ENCODE data around the gene NAV2. TPM values are rescaled to one million over a fixed set of nuclear protein-coding genes. Genes with fewer than 3 reads are reported as not detected.

The NAV2 gene
- total RNA-seq, 1 donor from 2014 or later = 50.8 TPM

DNA sequence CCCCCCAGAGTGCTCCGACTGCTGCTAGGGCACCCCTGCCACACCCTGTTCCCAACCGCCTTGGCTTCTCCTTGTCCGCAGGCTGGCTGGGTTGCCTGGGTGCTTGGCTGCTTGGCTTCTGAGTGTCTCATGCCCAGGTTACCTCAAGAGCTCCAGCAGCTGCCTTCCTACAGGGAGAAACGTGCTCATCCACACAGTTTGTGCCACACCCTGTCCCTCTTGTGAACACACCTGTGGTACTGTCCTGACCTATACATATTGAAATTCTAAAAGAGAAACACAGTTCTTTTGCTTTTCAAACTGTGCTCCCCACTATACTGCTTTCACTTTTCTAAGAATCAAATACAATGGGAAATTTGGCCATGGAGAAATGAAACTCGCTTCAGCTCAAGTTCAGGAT is 256.2 kb downstream of the NAV2 start:
- intact Hi-C loops (cut with DNase I) = no loop called here

GRCh38 chr11:19970944-19971343 is 258.3 kb downstream of the NAV2 start:
- intact Hi-C loops (cut with DNase I) = no loop called here
- no peak for DNase-seq (ENCODE audit: low spot score)

More for the DNA sequence above, 256.2 kb downstream of the NAV2 start:
- DNase-seq (ENCODE audit: low spot score) = no peak

DNA sequence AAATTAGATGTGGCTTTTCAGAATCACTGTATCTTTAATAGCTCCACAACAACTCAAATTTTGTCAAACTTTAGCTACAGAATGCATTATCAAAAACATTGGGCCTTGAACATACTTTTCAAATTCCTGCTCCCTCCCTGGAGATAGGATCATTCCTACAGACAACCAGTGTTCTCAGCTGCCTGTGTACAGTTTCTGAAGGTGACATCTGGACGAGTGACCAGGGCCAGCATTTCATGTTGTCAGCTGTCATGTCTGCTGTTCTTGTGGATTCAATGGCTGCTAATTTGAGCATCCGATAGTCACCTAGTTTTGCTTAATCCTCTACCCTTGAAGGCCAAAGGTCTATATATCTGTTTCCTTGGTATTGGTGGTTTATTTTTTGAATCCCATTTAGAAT is 259.5 kb downstream of the NAV2 start:
- DNase-seq (ENCODE audit: low spot score) = no peak
- intact Hi-C loops (cut with DNase I) = no loop called here

GRCh38 chr11:19972651-19973050 is 260.0 kb downstream of the NAV2 start:
- DNase-seq (ENCODE audit: low spot score) = peak; percentile 19
- intact Hi-C loops (cut with DNase I) = no loop called here

- peak; percentile 1 for DNase-seq (ENCODE audit: low spot score)
- intact Hi-C loops (cut with DNase I) = no loop called here
Measured at GRCh38 chr11:19973136-19973635, 260.5 kb downstream of the NAV2 start.

DNA sequence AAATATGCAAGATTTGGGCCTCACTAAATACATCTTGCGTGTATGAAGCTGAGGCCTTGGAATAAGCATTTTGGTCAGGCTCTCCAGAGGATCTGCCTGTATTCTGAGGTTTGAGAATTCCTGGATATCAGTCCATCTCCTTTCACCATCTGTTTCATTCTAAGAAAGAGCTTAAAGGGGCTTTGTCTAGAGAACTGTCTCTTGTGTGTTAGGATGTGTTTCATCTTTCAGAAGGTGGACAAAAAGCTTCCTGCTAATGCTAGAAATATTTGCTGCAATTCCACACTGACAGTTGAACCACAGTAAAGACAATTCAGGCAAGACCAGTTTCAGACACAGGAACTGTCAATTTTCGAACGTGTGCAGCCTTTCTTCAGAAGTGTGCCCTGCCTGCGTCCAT is 262.2 kb downstream of the NAV2 start:
- no peak for DNase-seq (ENCODE audit: low spot score)
- intact Hi-C loops (cut with DNase I) = no loop called here

GRCh38 chr11:19975414-19975990 is 262.9 kb downstream of the NAV2 start:
- intact Hi-C loops (cut with DNase I) = no loop called here
- DNase-seq (ENCODE audit: low spot score) = no peak

GRCh38 chr11:19976281-19976941 is 263.8 kb downstream of the NAV2 start:
- intact Hi-C loops (cut with DNase I) = no loop called here
- DNase-seq (ENCODE audit: low spot score) = peak; percentile 24

GRCh38 chr11:19977941-19978340 is 265.3 kb downstream of the NAV2 start:
- DNase-seq (ENCODE audit: low spot score) = no peak
- intact Hi-C loops (cut with DNase I) = no loop called here

DNA sequence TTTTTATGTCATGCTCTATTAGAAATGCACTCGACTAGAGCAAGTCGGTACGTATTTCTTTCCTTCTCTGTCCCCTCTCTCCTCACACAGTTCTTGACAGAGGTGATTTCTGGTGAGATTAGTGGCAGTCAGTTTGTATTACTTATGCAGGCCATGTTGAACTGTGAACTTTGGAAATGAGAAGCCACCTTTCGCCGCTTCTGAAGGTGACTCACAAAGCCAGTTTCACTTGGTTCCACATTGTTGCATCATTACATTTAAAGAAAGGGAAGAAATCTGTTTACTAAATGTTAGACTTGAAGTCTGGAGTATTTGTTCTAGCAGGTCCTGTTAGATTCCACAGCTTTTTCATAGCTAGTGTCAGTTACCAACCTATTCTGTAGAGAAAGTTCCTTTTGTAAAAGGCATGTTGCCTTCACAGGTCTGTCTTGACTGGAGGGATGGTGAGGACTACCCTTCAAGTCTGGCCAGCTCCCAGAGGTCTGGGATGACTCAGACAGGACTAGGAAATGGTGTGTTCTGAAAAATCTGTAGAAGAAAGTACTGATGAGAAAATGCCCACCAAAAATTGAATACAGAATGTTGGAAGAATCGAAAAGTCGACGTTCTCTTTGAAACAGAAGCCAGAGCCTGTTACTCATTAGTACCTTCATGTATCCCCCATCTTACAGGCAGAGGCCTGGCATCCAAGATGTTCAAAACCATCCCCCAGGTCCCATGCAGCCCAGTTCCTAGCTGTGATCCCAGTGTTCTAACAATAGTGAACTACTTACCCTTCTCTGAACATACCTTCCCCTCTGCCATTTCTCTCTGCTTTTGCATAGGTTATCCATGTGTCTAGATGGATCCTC is 266.3 kb downstream of the NAV2 start:
- no peak for DNase-seq (ENCODE audit: low spot score)
- intact Hi-C loops (cut with DNase I) = no loop called here

GRCh38 chr11:19979519-19979845 is 266.8 kb downstream of the NAV2 start:
- intact Hi-C loops (cut with DNase I) = no loop called here
- DNase-seq (ENCODE audit: low spot score) = no peak

DNA sequence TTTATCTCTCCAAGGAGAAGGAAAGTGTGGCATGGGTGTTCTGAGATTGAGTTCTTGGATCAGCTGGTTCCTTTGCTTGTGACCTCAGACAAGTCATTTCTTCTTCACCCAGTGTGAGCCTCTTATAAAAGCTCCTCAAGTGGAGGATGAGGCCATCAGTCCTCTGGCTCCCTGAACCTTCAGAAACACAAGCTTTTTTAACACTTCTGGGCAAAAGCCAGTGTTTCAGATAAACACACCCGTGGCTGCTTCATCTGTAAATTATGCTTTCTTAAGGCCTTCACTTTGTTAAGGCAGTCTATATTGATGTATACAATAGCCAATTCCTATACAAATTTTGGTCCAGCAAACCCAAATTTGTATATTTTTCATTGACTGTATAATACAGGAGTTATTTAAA is 267.8 kb downstream of the NAV2 start:
- DNase-seq (ENCODE audit: low spot score) = no peak
- intact Hi-C loops (cut with DNase I) = no loop called here

- intact Hi-C loops (cut with DNase I) = no loop called here
- no peak for DNase-seq (ENCODE audit: low spot score)
Measured at GRCh38 chr11:19980957-19981669, 268.5 kb downstream of the NAV2 start.

GRCh38 chr11:19982774-19983495 is 270.3 kb downstream of the NAV2 start:
- DNase-seq (ENCODE audit: low spot score) = no peak
- intact Hi-C loops (cut with DNase I) = no loop called here

GRCh38 chr11:19984048-19984742 is 271.6 kb downstream of the NAV2 start:
- intact Hi-C loops (cut with DNase I) = no loop called here
- DNase-seq (ENCODE audit: low spot score) = no peak

DNA sequence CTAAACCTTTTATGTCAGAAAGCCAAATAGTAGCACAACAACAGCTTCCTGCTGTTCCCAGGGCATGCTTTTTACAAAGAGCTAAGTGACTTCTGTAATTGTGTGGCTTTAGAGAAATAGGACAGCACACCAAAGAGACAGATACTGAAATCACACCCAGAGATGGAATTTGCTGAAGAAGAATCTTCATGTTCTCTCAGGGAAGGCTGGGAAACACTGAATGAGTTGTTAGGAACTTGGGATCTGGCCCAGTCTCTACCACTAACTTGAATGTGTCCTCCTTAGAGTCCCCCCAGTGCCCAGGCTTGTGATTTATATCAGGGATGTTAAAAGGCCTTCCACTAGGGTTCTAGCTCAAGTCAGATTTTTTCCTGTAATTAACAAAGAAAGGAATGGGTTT is 272.5 kb downstream of the NAV2 start:
- intact Hi-C loops (cut with DNase I) = no loop called here

GRCh38 chr11:19987331-19987801 is 274.7 kb downstream of the NAV2 start:
- intact Hi-C loops (cut with DNase I) = no loop called here
- DNase-seq (ENCODE audit: low spot score) = peak; percentile 39

More for the DNA sequence above, 272.5 kb downstream of the NAV2 start:
- DNase-seq (ENCODE audit: low spot score) = no peak

DNA sequence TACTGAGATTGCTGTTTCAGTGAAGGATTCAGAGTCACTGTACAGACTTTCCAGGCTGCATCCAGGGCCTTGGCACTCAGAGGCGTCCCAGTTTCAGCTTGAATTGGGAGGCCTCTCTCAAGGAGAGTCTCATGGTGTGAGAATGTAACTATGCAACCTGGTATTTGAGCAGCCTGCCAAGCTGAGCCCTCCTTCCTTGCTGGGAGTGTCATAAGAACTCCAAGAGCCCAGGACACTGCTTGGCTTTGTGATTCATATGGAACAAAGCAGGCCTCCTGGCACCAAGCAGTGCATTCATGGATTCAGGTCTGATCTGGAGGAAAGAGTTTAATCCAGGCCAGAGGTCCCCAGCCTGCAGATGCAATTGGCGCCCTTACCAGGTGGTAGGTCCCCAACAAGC is 276.0 kb downstream of the NAV2 start:
- peak; percentile 66 for DNase-seq (ENCODE audit: low spot score)
- intact Hi-C loops (cut with DNase I) = no loop called here

- peak; percentile 19 for DNase-seq (ENCODE audit: low spot score)
- intact Hi-C loops (cut with DNase I) = no loop called here
Measured at GRCh38 chr11:19989191-19989590, 276.6 kb downstream of the NAV2 start.

Measured in cardiac septum (tissue), 1 donor.